Stimulated activated CD8-positive, alpha-beta memory T cell treated with anti-CD3 and anti-CD28 coated beads, Interleukin-7, amount 100 ng/mL, for 1 hour (primary cell): ENCODE data around the gene MED12L.

Experiments
- DNase-seq, 2 donors: peaks; one replicate each; pipeline ENCODE4 v3.0.0-alpha.2; 2020; ENCODE audit warnings: low read depth in 2 of 2

Gene MED12L

GRCh38 chr3:151318991-151319390 is 233.5 kb downstream of the MED12L start:
- no peak for DNase-seq

GRCh38 chr3:151319628-151320027 is 234.2 kb downstream of the MED12L start:
- no peak for DNase-seq

- no peak for DNase-seq
Measured at GRCh38 chr3:151320131-151320530, 234.7 kb downstream of the MED12L start.

- DNase-seq = no peak
Measured at GRCh38 chr3:151321526-151321925, 236.1 kb downstream of the MED12L start.

- no peak for DNase-seq
Measured at GRCh38 chr3:151322511-151322910, 237.0 kb downstream of the MED12L start.

- DNase-seq = no peak
Measured at GRCh38 chr3:151327571-151328198, 242.2 kb downstream of the MED12L start.

GRCh38 chr3:151328298-151328995 is 243.0 kb downstream of the MED12L start:
- peak in 1 of 2 donors; percentile 13 for DNase-seq

- no peak for DNase-seq
Measured at GRCh38 chr3:151329363-151329762, 243.9 kb downstream of the MED12L start, which contains the start of gene P2RY13. TSS of gene P2RY13 (minus strand) at chr3:151329549. CDS start at chr3:151329528, 21 bp downstream.

GRCh38 chr3:151330379-151330778 is 244.9 kb downstream of the MED12L start:
- DNase-seq = no peak

- DNase-seq = no peak
Measured at GRCh38 chr3:151330899-151331298, 245.4 kb downstream of the MED12L start.

- DNase-seq = no peak
Measured at GRCh38 chr3:151331696-151332095, 246.2 kb downstream of the MED12L start.

GRCh38 chr3:151345859-151346258 is 260.4 kb downstream of the MED12L start:
- no peak for DNase-seq

- DNase-seq = no peak
Measured at GRCh38 chr3:151346292-151346691, 260.8 kb downstream of the MED12L start.

GRCh38 chr3:151347432-151347831 is 262.0 kb downstream of the MED12L start:
- no peak for DNase-seq

- no peak for DNase-seq
Measured at GRCh38 chr3:151350656-151351055, 265.2 kb downstream of the MED12L start.

- DNase-seq = no peak
Measured at GRCh38 chr3:151351219-151351618, 265.8 kb downstream of the MED12L start.

GRCh38 chr3:151351648-151352047 is 266.2 kb downstream of the MED12L start:
- DNase-seq = no peak

GRCh38 chr3:151356794-151357462 is 271.5 kb downstream of the MED12L start:
- no peak for DNase-seq

GRCh38 chr3:151357463-151357850 is 272.0 kb downstream of the MED12L start:
- no peak for DNase-seq

- no peak for DNase-seq
Measured at GRCh38 chr3:151362751-151363174, 277.3 kb downstream of the MED12L start.

- no peak for DNase-seq
Measured at GRCh38 chr3:151366993-151367392, 281.5 kb downstream of the MED12L start.

GRCh38 chr3:151367448-151367847 is 282.0 kb downstream of the MED12L start:
- no peak for DNase-seq

- no peak for DNase-seq
Measured at GRCh38 chr3:151371526-151371925, 286.1 kb downstream of the MED12L start.
